ENCODE measurements around the gene RBM5. TPM values are rescaled to one million over a fixed set of nuclear protein-coding genes. Genes with fewer than 3 reads are reported as not detected.

The RBM5 gene
- total and polyA plus RNA-seq, 2 experiments from 2014 or later: 44.9 to 111 TPM

DNA sequence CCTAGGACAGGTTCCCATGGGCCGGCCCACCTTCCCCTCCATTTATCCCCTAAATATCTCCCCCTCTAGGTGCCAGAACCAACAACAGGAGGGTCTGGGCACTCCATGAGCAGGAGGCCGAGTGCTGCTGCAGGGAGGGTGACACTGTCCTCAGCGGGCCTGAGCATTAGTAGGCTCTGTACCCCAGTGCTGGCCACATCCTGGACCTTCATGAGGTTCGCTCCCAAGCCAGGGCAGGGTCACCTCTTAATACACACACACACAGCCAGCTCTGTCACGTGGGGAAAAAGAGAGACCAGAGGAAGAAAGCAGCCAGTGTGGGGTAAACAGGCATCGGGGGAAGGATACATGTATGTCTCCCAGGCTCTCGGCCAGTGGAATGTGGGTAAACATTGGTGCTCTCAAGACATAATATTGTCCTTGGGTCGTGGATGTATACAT lies 38.6 kb downstream of the RBM5 start (continued):
- TF ChIP-seq, protein P1, sequence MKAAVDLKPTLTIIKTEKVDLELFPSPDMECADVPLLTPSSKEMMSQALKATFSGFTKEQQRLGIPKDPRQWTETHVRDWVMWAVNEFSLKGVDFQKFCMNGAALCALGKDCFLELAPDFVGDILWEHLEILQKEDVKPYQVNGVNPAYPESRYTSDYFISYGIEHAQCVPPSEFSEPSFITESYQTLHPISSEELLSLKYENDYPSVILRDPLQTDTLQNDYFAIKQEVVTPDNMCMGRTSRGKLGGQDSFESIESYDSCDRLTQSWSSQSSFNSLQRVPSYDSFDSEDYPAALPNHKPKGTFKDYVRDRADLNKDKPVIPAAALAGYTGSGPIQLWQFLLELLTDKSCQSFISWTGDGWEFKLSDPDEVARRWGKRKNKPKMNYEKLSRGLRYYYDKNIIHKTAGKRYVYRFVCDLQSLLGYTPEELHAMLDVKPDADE (IDR thresholded peaks at IDR 0.05): no peak
- TF ChIP-seq POLR2AphosphoS5 (IDR thresholded peaks at IDR 0.05; ENCODE audit: low read depth) (no peak), EZH2phosphoT487 (IDR thresholded peaks at IDR 0.05; ENCODE audit: unreplicated experiment) (no peak), ZNF114 (CRISPR knock-in tag; IDR thresholded peaks at IDR 0.05) (no peak), JUNB (IDR thresholded peaks at IDR 0.05; ENCODE audit: unreplicated experiment) (no peak), NANOG (IDR thresholded peaks at IDR 0.05; ENCODE audit: borderline replicate concordance) (no peak), EZH2 (IDR thresholded peaks at IDR 0.05; ENCODE audit: low read depth, unreplicated experiment) (no peak), CREB1 (CRISPR knock-in tag; IDR thresholded peaks at IDR 0.05; ENCODE audit: low read depth) (no peak), REST (IDR thresholded peaks at IDR 0.05; ENCODE audit: unreplicated experiment) (no peak), ZNF331 (CRISPR knock-in tag; IDR thresholded peaks at IDR 0.05; ENCODE audit: low read depth) (no peak), STAT1 (IDR thresholded peaks at IDR 0.05; ENCODE audit: unreplicated experiment) (no peak)
- TF ChIP-seq, protein P2, sequence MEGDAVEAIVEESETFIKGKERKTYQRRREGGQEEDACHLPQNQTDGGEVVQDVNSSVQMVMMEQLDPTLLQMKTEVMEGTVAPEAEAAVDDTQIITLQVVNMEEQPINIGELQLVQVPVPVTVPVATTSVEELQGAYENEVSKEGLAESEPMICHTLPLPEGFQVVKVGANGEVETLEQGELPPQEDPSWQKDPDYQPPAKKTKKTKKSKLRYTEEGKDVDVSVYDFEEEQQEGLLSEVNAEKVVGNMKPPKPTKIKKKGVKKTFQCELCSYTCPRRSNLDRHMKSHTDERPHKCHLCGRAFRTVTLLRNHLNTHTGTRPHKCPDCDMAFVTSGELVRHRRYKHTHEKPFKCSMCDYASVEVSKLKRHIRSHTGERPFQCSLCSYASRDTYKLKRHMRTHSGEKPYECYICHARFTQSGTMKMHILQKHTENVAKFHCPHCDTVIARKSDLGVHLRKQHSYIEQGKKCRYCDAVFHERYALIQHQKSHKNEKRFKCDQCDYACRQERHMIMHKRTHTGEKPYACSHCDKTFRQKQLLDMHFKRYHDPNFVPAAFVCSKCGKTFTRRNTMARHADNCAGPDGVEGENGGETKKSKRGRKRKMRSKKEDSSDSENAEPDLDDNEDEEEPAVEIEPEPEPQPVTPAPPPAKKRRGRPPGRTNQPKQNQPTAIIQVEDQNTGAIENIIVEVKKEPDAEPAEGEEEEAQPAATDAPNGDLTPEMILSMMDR (conservative IDR thresholded peaks at IDR 0.05; ENCODE audit: low read depth in 2 of 2): no peak

- Histone ChIP-seq H3K27me3 (ENCODE audit: insufficient read depth) (no peaks in the 10 kb centered on the region), H3K36me3 (ENCODE audit: insufficient read depth) (no peaks in the 10 kb centered on the region), H3K4me2 (no peak overlapping the region), H3K4me1 (ENCODE audit: insufficient read depth) (peaks cover 22% of the 10 kb centered on the region), H3K9me2 (ENCODE audit: insufficient read depth) (no peaks in the 10 kb centered on the region), H2AFZ (no peak overlapping the region), H3K4me3 (no peak overlapping the region), H3F3A (replicated peaks; ENCODE audit: low read depth) (no peaks in the 10 kb centered on the region), H3K79me2 (replicated peaks; ENCODE audit: insufficient read depth) (no peaks in the 10 kb centered on the region), H3K27ac (ENCODE audit: low read depth) (no peak overlapping the region), H4K20me1 (replicated peaks; ENCODE audit: insufficient read depth) (no peaks in the 10 kb centered on the region)
- Mint-ChIP-seq H3K4me3 (no peak overlapping the region), H3K36me3 (ENCODE audit: low read depth) (no peaks in the 10 kb centered on the region; the same call in 2 of the 3 replicates), H3K9me3 (no peaks in the 10 kb centered on the region), H3K4me1 (peaks cover 40% of the 10 kb centered on the region), H3K27ac (no peak overlapping the region), H3K27me3 (ENCODE audit: insufficient read depth, low read depth, poor library complexity) (peaks cover 26% of the 10 kb centered on the region)
- no peak for DNase-seq (ENCODE audit: low spot score)
- no peak for ATAC-seq
- TF ChIP-seq POLR2AphosphoS5 (IDR thresholded peaks at IDR 0.05; ENCODE audit: low read depth) (no peak), JUNB (IDR thresholded peaks at IDR 0.05; ENCODE audit: unreplicated experiment) (no peak), REST (IDR thresholded peaks at IDR 0.05; ENCODE audit: unreplicated experiment) (no peak), EZH2phosphoT487 (IDR thresholded peaks at IDR 0.05; ENCODE audit: unreplicated experiment) (no peak), STAT1 (IDR thresholded peaks at IDR 0.05; ENCODE audit: unreplicated experiment) (no peak), CREB1 (CRISPR knock-in tag; IDR thresholded peaks at IDR 0.05; ENCODE audit: low read depth) (no peak), NANOG (IDR thresholded peaks at IDR 0.05; ENCODE audit: borderline replicate concordance) (no peak), ZNF331 (CRISPR knock-in tag; IDR thresholded peaks at IDR 0.05; ENCODE audit: low read depth) (no peak), EZH2 (IDR thresholded peaks at IDR 0.05; ENCODE audit: low read depth, unreplicated experiment) (no peak)
- TF ChIP-seq, protein P1 (IDR thresholded peaks at IDR 0.05): no peak
- TF ChIP-seq, protein P2 (conservative IDR thresholded peaks at IDR 0.05; ENCODE audit: low read depth in 2 of 2): no peak
These were observed 39.3 kb downstream of the RBM5 start for GRCh38 chr3:50128001-50128400.
